Stimulated activated CD4-positive, alpha-beta T cell treated with anti-CD3 and anti-CD28 coated beads, Interleukin-2, amount 100 ng/mL, for 24 hours (primary cell): ENCODE measurements around the gene WIPF2.
"Not testable (repeated sequence)": the region's sequence is repeated elsewhere in the genome, so short reads cannot be mapped to it uniquely, and the experiment has no call there.

ENCODE experiments used
- DNase-seq, 2 donors: peaks; one replicate each; pipeline ENCODE4 v3.0.0-alpha.2; 2020

The WIPF2 gene

DNA sequence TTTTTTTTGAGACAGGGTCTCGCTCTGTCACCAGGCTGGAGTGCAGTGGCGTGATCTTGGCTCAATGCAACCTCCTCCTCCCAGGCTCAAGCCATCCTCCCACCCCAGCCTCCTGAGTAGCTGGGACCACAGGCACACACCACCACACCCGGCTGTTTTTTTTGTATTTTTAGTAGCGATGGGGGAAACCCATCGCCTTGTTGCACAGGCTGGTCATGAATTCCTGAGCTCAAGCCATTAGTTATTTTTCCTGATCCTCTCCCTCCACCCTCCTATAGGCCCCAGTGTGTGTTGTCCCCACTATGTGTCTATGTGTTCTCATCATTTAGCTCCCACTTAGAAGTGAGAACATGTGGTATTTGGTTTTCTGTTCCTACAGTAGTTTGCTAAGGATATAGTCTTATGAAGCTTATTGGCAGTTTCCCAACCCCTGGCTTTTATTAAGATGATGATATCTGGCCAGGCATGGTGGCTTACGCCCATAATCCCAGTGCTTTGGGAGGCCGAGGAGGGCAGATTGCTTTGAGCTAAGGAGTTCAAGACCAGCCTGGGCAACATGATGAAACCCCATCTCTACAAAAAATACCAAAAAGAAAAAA is 80.2 kb downstream of the WIPF2 start:
- not testable (repeated sequence) for DNase-seq

DNA sequence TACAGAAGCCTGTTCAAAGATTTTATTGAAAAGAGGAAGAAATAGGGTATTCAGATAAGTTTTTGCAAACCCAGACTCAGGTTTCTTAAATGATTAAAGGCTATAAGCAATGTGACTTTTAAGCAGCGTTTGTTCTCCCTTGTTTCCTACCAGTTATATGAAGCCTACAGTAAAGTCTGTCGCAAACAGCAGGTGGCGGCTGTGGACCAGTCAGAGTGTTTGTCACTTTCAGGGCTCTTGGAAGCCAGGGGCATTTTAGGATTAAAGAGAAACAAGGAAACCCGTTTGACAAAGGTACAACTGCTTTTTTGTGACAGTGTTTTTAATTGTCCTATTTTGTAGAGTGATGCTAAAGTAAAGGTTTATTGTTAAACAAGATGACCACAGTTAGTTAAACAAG is 82.2 kb downstream of the WIPF2 start:
- no peak for DNase-seq

DNA sequence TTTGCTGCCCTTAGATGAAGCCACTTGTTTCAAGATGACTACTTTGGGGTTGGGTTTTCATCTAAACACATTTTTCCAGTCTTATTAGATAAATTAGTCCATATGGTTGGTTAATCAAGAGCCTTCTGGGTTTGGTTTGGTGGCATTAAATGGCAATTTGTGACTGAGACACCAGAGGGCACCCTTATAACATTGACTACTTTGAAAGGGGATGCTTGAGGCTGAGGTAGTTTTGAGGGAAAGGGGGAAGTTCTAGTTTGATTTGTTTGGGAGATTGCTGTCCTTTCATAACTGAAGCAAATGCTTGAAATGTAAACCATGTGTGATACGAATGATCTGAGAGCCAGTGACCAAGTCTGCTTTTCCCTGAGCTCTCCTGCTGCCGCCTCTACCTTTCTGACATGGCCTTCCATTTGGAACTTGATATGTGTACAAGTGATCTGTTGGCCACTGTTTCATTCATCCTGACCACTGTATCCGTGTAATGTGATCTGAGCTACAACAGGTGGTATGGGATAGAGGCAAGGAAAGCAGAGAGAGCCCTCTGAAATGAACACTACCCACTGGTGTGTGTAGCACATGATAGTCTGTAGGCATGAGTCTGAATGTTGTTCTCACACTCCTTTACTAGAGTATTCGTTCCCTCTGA is 84.0 kb downstream of the WIPF2 start:
- peak in 1 of 2 donors; percentile 59 for DNase-seq

DNA sequence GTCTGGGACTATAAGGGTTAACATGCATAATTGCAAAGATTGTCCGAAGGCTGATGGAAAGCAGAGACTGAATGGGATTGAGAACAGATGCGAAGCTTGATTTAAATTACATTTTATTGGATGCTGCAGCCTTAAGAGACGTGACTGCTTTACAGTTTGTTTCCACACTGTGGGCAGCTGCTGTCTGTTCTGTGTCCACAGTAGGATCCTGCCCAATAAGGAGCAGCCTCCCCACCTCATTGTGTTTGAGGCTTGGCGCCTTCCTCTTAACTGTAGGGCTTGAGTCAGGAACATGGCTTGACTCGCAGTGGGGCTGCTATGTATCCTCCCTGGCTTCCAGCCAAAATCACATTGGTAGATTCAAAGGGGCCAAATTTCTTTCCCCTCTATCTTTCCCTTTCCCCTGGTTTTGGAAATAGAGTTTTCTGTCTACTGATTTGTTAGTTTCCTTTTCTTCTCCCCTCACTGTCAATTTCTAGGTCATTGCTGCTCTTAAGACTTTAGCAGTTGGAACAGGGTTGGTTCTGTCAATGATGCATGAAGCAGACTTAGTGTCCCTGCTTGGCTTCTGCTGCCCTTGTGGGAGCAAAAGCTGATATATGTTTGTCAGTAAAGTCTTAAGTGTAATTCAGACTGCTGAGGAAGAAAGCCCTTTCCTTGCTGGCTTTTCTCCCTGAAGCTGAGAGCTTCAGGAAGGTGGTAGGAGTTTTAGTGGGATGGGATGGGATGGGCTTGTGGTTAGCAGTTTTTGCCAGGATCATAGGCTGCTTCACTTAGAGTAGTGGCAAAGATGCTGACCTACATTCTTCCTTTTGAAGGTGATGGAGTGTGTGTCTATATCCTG is 84.8 kb downstream of the WIPF2 start:
- DNase-seq: no peak

DNA sequence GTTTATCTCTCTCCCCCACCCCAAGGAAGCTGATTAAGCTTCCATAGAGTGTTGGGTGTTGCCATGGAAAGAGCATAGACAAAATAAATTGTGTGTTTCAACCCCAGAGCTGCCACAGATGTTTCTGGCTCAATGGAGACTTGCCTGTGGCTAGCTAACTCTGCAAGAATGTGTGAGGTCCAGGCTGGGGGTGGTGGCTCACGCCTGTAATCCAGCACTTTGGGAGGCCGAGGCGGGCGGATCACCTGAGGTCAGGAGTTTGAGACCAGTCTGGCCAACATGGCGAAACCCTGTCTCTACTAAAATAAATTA is 85.4 kb downstream of the WIPF2 start:
- not testable (repeated sequence) for DNase-seq

GRCh38 chr17:40304866-40305265 is 85.8 kb downstream of the WIPF2 start:
- DNase-seq: not testable (repeated sequence)

DNA sequence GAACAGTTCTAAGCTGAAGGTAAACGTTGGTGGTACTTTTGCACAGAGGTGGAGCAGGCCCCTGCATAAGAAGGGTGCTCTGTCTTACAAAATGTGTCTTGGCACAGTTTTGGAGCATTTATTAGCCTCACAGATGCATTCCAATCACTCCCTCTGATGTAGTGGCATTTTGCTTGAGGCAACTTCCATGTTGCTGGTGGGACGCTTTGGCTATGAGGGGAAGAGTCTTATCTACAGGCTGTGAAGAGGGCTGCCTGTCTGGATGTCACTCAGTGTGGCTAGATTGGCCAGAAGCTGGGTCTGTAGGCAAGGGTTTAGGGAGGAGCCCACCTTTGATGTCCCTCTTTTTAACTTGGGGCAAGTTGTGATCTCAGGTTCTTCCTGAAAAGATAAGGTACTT is 87.3 kb downstream of the WIPF2 start:
- DNase-seq: no peak

- no peak for DNase-seq
Measured at GRCh38 chr17:40307001-40307730, 88.1 kb downstream of the WIPF2 start.

DNA sequence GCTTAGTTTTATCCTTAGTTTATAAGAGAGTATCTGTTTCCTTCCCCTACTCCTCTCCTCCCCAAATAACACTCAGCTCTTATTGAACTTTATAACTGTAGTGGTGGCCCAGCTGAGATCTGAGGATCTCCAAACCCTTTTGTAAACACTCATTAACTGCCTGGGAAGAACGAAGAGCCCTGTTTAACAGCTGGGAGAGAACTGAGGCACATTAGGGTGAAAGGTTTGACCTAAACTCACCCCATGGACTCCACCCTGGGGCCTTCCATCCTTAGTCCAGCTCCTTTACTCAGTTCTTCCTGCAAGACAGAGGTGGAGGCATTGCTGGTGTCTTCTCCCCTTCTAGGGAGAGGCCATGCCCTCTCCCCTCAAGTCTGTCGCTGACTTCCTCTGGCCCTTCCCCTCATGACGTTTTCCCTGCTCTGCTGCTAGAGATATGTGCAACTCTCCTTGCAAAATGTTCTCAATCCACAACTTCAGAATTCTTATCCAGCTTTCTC is 88.7 kb downstream of the WIPF2 start:
- DNase-seq: no peak

DNA sequence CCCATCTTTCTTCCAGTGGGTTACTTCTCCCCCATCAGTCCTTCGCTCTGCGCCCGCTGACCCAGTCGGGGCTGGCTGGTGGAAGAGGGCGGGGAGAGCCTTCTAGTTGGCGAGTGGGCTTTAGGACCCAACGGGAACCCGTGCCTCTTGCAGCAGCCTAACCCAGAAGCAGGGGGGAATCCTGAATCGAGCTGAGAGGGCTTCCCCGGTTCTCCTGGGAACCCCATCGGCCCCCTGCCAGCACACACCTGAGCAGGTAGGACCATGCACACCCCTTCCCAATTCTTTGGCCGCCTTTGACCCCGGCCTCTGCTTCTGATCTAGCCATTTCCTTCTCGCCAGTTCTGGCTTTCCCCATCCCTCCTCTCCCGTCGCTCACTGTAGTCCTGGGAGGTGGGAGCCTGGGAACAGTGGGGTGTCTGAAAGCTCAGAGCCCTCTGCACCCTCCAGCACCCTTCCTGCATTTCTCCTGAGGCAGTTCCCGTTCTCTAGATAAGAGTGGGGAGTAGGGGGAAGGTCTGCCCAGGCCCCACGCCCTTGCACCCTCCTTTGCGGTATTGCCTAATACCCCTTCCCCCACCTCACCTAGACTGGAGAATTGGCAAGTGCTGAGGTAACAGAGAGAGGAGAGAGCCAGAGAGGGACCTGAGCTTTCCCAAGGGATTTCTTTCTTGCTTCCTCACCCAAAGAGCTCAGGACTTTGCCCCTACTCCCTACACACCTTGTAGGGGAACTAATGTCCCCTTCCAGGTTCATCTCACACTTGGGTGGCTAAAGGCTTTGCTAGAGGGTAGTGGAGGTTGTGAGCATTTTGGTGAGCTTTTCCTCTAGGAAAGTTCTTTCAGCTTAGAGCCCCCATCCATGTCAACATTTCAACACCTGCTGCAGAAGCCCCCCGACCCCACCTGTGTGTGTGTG is 90.2 kb downstream of the WIPF2 start, which contains the start of gene RARA:
RARA (plus strand) TSS at position 150 of the 918 bp plus-strand sequence. CDS start 22,039 bp downstream, outside the sequence.
- no peak for DNase-seq

GRCh38 chr17:40309949-40310510 is 90.9 kb downstream of the WIPF2 start:
- DNase-seq: no peak

DNA sequence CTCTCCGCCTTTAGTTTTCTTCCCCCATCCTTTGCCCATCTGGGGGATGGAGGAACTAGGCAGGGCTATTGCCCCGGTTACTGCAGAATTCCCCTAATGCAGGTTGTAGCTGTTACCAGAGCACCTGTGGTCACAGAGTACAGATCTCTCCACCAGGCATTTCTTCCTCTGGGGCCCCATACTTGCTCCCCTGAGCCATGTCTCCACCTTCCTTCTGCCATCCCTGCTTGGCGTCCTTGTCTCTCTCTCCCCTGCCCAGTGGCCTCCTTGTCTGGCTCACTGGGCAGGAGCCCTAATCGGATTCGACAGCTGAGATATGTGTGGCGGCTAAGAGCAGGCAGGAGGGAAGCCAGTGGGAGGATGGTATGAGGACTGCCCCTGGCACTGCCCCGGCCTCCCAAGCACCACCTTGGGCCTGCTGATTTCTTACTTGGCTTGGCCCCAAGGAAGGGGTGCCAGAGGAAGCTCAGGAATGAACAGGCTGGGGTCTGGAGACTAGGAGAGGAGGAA is 91.8 kb downstream of the WIPF2 start:
- DNase-seq: no peak

GRCh38 chr17:40311575-40311974 is 92.5 kb downstream of the WIPF2 start:
- no peak for DNase-seq

- DNase-seq: no peak
Measured at GRCh38 chr17:40312131-40312731, 93.1 kb downstream of the WIPF2 start.

GRCh38 chr17:40312893-40313667 is 94.0 kb downstream of the WIPF2 start:
- no peak for DNase-seq

- no peak for DNase-seq
Measured at GRCh38 chr17:40313668-40314583, 94.8 kb downstream of the WIPF2 start.

- DNase-seq: peak; percentile 83 to 87
Measured at GRCh38 chr17:40314584-40314956, 95.5 kb downstream of the WIPF2 start.

GRCh38 chr17:40315206-40315605 is 96.1 kb downstream of the WIPF2 start:
- no peak for DNase-seq
